ENCODE data around the gene TSPYL4.
A peak's percentile ranks its signal among the peaks of the same experiment; 100 is the strongest.

The TSPYL4 gene

DNA sequence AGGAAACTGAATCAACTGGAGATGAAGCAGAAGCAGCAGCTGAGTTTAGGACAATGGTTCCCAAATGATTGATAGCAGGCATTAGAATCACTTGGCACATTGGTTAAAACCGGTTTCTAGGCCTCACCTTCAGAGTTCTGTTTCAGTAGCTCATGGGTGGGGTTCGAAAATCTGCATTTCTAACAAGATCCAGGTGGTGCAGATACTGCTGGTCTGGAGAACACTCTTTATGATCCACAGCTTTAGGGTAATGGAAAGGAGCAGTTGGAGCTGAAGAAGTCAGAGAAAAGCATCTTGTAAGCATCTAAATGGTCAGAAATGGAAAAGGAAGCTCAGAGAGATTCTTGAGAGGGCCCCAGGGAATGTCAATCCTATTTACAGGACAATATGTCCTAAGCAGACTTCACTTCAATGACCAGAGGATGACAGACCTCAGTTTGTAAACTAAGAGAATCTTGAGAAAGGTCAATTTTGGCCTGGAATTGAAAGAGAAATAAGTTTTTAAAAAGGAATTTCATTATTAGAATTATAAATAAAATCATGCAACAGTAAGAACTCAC lies 17.4 kb upstream of the TSPYL4 start:
- H3K4me3 ChIP-seq (ENCODE audit: low read depth, low read length): no peak overlapping the region
- no peak overlapping the region for H2AFZ ChIP-seq (ENCODE audit: low read length, unreplicated experiment)
- H3K27ac ChIP-seq (ENCODE audit: low read depth, low read length): no peak overlapping the region
- H3K79me2 ChIP-seq (ENCODE audit: control insufficient read depth, insufficient read depth, low read length, unreplicated experiment): peaks cover 13% of the 10 kb centered on the region
- H3K4me1 ChIP-seq (ENCODE audit: control insufficient read depth, insufficient read depth, low read length, unreplicated experiment): peaks cover 33% of the 10 kb centered on the region
- peaks cover under 1% of the 10 kb centered on the region for H3K36me3 ChIP-seq (ENCODE audit: insufficient read depth, low read length)
- no peaks in the 10 kb centered on the region for H3K27me3 ChIP-seq (ENCODE audit: insufficient read depth, low read length)

GRCh38 chr6:116268589-116269293 lies 14.9 kb upstream of the TSPYL4 start:
- H2AFZ ChIP-seq (ENCODE audit: low read length, unreplicated experiment): no peak overlapping the region

DNA sequence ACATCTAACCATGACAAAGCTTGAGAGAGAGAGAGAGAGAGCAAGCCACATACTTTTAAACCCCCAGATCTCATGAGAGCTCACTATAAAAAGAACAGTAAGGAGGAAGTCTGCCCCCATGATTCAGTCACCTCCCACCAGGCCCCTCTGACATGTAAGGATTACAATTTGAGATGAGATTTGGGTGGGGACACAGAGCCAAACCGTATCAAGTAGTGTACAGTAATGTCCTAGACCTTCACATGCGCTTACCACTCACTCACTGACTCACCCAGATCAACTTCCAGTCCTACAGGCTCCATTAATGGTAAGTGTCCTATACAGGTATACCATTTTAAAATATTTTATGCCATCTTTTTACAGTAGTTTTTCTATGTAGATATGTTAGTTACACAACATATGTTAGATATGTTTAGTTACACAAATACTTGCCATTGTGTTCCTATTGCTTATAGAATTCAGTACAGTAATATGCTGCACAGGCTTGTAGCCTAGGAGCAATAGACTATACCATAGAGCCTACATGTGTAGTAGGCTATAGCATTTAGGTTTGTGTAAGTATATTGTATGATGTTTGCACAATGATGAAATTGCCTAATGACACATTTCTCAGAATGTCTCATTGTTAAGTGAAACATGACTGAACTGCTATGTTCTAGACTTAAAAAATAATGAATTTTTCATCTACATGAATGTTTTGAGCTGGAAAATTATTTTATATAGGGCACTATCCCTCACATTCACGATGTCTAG lies 14.1 kb upstream of the TSPYL4 start:
- no peak overlapping the region for H2AFZ ChIP-seq (ENCODE audit: low read length, unreplicated experiment)
- H3K27ac ChIP-seq (ENCODE audit: low read depth, low read length): peak overlapping the region; percentile 9; the same call in 1 of the 2 replicates
- H3K36me3 ChIP-seq (ENCODE audit: insufficient read depth, low read length): peaks cover 2% of the 10 kb centered on the region; the same call in 1 of the 2 replicates
- H3K27me3 ChIP-seq (ENCODE audit: insufficient read depth, low read length): no peaks in the 10 kb centered on the region
- no peaks in the 10 kb centered on the region for H3K79me2 ChIP-seq (ENCODE audit: control insufficient read depth, insufficient read depth, low read length, unreplicated experiment)
- no peak overlapping the region for H3K4me3 ChIP-seq (ENCODE audit: low read depth, low read length)
- H3K4me1 ChIP-seq (ENCODE audit: control insufficient read depth, insufficient read depth, low read length, unreplicated experiment): peaks cover 38% of the 10 kb centered on the region

More at GRCh38 chr6:116268589-116269293, 14.9 kb upstream of the TSPYL4 start:
- H3K36me3 ChIP-seq (ENCODE audit: insufficient read depth, low read length): no peaks in the 10 kb centered on the region; the same call in 1 of the 2 replicates
- H3K27me3 ChIP-seq (ENCODE audit: insufficient read depth, low read length): no peaks in the 10 kb centered on the region
- peak overlapping the region; percentile 9; the same call in 1 of the 2 replicates for H3K27ac ChIP-seq (ENCODE audit: low read depth, low read length)
- H3K4me3 ChIP-seq (ENCODE audit: low read depth, low read length): no peak overlapping the region
- H3K4me1 ChIP-seq (ENCODE audit: control insufficient read depth, insufficient read depth, low read length, unreplicated experiment): peaks cover 38% of the 10 kb centered on the region
- H3K79me2 ChIP-seq (ENCODE audit: control insufficient read depth, insufficient read depth, low read length, unreplicated experiment): no peaks in the 10 kb centered on the region

DNA sequence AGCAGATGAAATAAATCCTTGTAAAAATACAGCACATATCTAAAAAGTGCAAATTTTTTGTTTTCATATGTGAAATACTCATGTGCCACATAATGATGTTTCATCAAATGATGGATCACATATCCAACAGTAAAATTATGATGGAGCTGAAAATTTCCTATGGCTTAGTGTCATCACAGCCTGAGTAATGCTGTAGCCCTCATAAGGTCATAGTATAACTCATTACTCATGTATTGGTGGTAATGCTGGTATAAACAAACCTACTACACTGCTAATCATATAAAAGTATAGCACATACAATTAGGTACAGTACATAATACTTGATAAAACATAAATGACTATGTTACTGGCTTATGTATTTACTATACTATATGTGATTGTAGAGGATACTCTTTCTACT lies 12.9 kb upstream of the TSPYL4 start:
- peaks cover 3% of the 10 kb centered on the region; the same call in 1 of the 2 replicates for H3K36me3 ChIP-seq (ENCODE audit: insufficient read depth, low read length)
- no peak overlapping the region for H3K4me3 ChIP-seq (ENCODE audit: low read depth, low read length)
- H3K4me1 ChIP-seq (ENCODE audit: control insufficient read depth, insufficient read depth, low read length, unreplicated experiment): peaks cover 38% of the 10 kb centered on the region
- H3K27ac ChIP-seq (ENCODE audit: low read depth, low read length): peak overlapping the region; percentile 45
- H3K27me3 ChIP-seq (ENCODE audit: insufficient read depth, low read length): no peaks in the 10 kb centered on the region
- H2AFZ ChIP-seq (ENCODE audit: low read length, unreplicated experiment): no peak overlapping the region
- H3K79me2 ChIP-seq (ENCODE audit: control insufficient read depth, insufficient read depth, low read length, unreplicated experiment): no peaks in the 10 kb centered on the region

DNA sequence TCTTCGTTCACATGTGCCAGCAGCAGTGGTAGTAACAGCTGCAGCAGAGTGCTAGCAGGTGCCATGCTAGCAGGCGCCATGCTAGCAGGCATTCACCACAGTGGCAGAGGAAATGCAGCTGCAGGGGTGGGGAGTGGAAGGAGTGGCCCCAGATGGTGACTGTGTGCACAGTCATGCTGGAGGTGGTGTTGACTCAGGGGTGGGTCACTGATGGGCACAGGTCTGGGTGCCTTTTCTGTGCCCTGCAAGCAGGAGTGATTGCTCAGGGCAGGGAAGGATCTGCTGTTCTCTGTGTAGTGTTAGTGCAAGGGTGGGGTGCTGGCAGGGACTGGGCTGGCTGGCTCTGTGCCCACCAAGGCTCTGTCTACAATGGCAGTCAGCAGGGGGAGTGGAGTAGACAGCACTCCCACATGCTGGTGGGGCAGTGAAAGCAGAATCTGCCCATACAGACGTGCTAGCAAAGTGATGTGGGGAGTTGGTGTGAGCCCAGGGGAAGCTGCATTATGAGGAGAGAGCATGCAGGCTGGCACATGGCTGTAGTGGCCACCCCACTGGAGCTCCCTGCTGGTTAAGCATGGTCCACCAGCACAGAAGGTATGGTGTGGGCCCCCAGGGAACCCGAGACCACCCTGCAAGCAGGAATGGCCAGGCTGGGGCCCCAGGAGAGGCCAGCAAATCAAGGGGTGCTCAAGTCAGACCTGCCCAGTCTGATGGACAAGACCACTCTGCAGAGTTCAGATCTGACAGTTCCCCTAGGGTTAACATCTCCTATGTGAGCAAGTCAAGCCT lies 11.4 kb upstream of the TSPYL4 start:
- no peak overlapping the region for H3K27ac ChIP-seq (ENCODE audit: low read depth, low read length)
- no peaks in the 10 kb centered on the region for H3K79me2 ChIP-seq (ENCODE audit: control insufficient read depth, insufficient read depth, low read length, unreplicated experiment)
- no peak overlapping the region for H3K4me3 ChIP-seq (ENCODE audit: low read depth, low read length)
- H3K4me1 ChIP-seq (ENCODE audit: control insufficient read depth, insufficient read depth, low read length, unreplicated experiment): peaks cover 38% of the 10 kb centered on the region
- no peaks in the 10 kb centered on the region for H3K27me3 ChIP-seq (ENCODE audit: insufficient read depth, low read length)
- peaks cover 3% of the 10 kb centered on the region; the same call in 1 of the 2 replicates for H3K36me3 ChIP-seq (ENCODE audit: insufficient read depth, low read length)
- no peak overlapping the region for H2AFZ ChIP-seq (ENCODE audit: low read length, unreplicated experiment)

DNA sequence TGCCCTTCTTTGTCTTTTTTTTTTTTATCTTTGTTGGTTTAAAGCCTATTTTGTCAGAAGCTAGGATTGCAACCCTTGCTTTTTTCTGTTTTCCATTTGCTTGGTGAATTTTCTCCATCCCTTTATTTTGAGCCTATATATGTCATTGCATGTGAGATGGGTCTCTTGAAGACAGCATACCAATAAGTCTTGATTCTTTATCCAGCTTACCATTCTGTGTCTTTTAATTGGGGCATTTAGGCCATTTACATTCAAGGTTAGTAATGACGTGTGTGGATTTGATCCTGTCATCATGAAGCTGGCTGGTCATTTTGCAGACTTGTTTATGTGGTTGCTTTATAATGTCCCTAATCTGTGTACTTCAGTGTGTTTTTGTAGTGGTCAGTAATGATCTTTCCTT lies 9.5 kb upstream of the TSPYL4 start:
- Histone ChIP-seq H3K4me1 (ENCODE audit: control insufficient read depth, insufficient read depth, low read length, unreplicated experiment) (peaks cover 33% of the 10 kb centered on the region), H2AFZ (ENCODE audit: low read length, unreplicated experiment) (no peak overlapping the region), H3K36me3 (ENCODE audit: insufficient read depth, low read length) (peaks cover 3% of the 10 kb centered on the region; the same call in 1 of the 2 replicates), H3K79me2 (ENCODE audit: control insufficient read depth, insufficient read depth, low read length, unreplicated experiment) (no peaks in the 10 kb centered on the region), H3K4me3 (ENCODE audit: low read depth, low read length) (no peak overlapping the region), H3K27me3 (ENCODE audit: insufficient read depth, low read length) (no peaks in the 10 kb centered on the region), H3K27ac (ENCODE audit: low read depth, low read length) (no peak overlapping the region)

DNA sequence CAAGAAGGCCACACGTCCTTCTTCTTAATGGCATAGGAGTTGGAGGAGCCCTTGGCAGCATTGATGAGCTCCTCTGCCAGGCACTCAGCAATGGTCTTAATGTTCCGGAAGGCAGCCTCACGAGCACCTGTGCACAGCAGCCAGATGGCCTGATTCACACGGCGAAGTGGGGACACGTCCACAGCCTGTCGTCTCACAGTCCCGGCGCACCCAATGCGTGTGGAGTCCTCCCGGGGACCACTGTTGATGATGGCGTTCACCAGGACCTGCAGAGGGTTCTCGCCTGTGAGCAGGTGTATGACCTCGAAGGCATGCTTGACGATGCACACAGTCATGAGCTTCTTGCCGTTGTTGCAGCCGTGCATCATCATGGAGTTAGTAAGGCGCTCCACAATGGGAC lies 4.6 kb upstream of the TSPYL4 start:
- Histone ChIP-seq H2AFZ (ENCODE audit: low read length, unreplicated experiment) (no peak overlapping the region), H3K36me3 (ENCODE audit: insufficient read depth, low read length) (0 out of 2 replicates have a peak, but pooled peaks cover 3% of the 10 kb centered on the region), H3K4me3 (ENCODE audit: low read depth, low read length) (no peak overlapping the region), H3K4me1 (ENCODE audit: control insufficient read depth, insufficient read depth, low read length, unreplicated experiment) (peaks cover 11% of the 10 kb centered on the region), H3K27ac (ENCODE audit: low read depth, low read length) (no peak overlapping the region), H3K79me2 (ENCODE audit: control insufficient read depth, insufficient read depth, low read length, unreplicated experiment) (peaks cover 15% of the 10 kb centered on the region), H3K27me3 (ENCODE audit: insufficient read depth, low read length) (no peaks in the 10 kb centered on the region)

DNA sequence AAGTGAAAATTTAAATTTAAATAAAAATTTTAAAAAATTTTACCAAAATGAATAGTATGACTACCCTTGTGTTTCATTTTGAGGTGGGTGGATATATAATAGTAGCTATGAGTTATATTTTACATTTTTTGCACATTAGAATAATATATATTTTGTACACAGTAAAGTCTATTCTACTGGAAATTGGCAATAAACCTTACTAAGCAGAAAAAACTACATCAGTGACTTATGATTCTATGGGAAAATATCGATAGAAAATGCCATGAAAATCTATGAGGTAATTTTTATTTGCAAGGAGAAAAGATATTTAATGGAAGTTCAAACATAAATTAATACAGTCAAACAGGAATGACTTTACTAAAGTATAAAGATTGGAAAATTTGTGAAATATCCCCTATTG lies 2.8 kb upstream of the TSPYL4 start:
- peaks cover 25% of the 10 kb centered on the region for H3K4me1 ChIP-seq (ENCODE audit: control insufficient read depth, insufficient read depth, low read length, unreplicated experiment)
- no peaks in the 10 kb centered on the region for H3K36me3 ChIP-seq (ENCODE audit: insufficient read depth, low read length)
- H3K27ac ChIP-seq (ENCODE audit: low read depth, low read length): no peak overlapping the region
- H2AFZ ChIP-seq (ENCODE audit: low read length, unreplicated experiment): no peak overlapping the region
- no peak overlapping the region for H3K4me3 ChIP-seq (ENCODE audit: low read depth, low read length)
- no peaks in the 10 kb centered on the region for H3K27me3 ChIP-seq (ENCODE audit: insufficient read depth, low read length)
- H3K79me2 ChIP-seq (ENCODE audit: control insufficient read depth, insufficient read depth, low read length, unreplicated experiment): peaks cover 33% of the 10 kb centered on the region

DNA sequence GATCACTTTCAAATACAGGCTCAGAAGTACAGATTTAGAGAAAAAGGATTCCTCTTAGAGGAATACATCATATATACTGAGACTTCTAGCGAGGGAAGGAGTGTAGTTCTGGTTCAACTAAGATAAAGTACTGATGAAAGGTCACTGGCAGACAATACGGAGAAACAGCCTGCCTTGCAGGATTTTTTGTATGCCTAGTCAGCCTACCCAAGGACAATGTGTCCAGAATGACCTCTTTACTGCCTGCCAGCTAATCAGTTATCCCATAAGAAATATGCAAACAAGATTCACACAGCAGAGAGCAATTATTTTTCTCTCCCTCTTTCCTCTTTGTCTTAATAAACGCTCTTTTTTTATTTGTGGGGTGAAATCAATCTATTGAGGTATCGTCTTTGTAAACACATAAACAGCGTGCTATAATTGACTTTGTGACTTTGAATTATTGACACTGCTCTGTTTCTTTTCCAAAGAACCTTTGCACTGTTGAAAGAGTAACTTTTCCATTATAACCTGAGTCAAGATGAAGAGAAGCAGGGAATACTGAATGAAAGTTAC lies 1.4 kb upstream of the TSPYL4 start:
- Histone ChIP-seq H3K27ac (ENCODE audit: low read depth, low read length) (no peak overlapping the region), H3K36me3 (ENCODE audit: insufficient read depth, low read length) (no peaks in the 10 kb centered on the region), H3K4me1 (ENCODE audit: control insufficient read depth, insufficient read depth, low read length, unreplicated experiment) (peaks cover 33% of the 10 kb centered on the region), H3K79me2 (ENCODE audit: control insufficient read depth, insufficient read depth, low read length, unreplicated experiment) (peaks cover 45% of the 10 kb centered on the region), H3K27me3 (ENCODE audit: insufficient read depth, low read length) (no peaks in the 10 kb centered on the region), H2AFZ (ENCODE audit: low read length, unreplicated experiment) (no peak overlapping the region), H3K4me3 (ENCODE audit: low read depth, low read length) (peak overlapping the region; percentile 92)

All from ACC112 (cell line).